Endothelial cell of umbilical vein (primary cell): ENCODE data around the gene SLC8A1. TPM values are rescaled to one million over a fixed set of nuclear protein-coding genes. Genes with fewer than 3 reads are reported as not detected.

Experiments
- BruUV-seq: library from RNA; stranded (reverse); fragments of 400-500 nt; replicated peaks from 2 replicates; lab custom pipeline; 2021; lab: Mats Ljungman, UMichigan
- CTCF ChIA-PET: fragments of 300-600, 350-600 bp; sonication (Branson Sonifier 250); formaldehyde crosslinking; loops from one replicate; lab custom pipeline; 2021; ENCODE audit warnings: antibody characterized with exemption, inconsistent platforms; lab: Charles Lee
- POLR2A ChIA-PET: fragments of 300-600, 350-600 bp; sonication (Branson Sonifier 250); formaldehyde crosslinking; loops from one replicate; lab custom pipeline; 2021; ENCODE audit warnings: antibody characterized with exemption, inconsistent platforms; lab: Charles Lee
- DNase-seq: peaks from one replicate; pipeline ENCODE4 v3.0.0-alpha.2; 2011; ENCODE audit warnings: low read depth, low spot score
- FAIRE-seq: peaks from 2 replicates; lab custom pipeline; 2011; peaks lifted over from hg19 to GRCh38; lab: Jason Lieb, UNC
- H2AFZ ChIP-seq: 2 replicates; pipeline ENCODE4 v1.6.0; 2012; ENCODE audit warnings: low read depth, low read length, control low read depth, inconsistent platforms
- H3K27ac ChIP-seq: 2 replicates; pipeline ENCODE4 v1.5.1; 2011; ENCODE audit warnings: low read depth, mild to moderate bottlenecking, control low read depth, low read length, moderate library complexity; ENCODE audit not compliant: insufficient read depth
- H3K27me3 ChIP-seq, 2 experiments: 2 replicates each; pipeline versions ENCODE4 v1.6.0 to v1.6.1; 2011; ENCODE audit warnings: low read length in 2 of 2, mixed read lengths in 1 of 2; ENCODE audit not compliant: control insufficient read depth in 2 of 2, insufficient read depth in 2 of 2
- H3K36me3 ChIP-seq, 2 experiments: 2 replicates in 1 of 2; 3 replicates in 1 of 2; pipeline ENCODE4 v1.5.1; 2011; ENCODE audit warnings: low read length in 2 of 2, mild to moderate bottlenecking in 1 of 2, moderate library complexity in 1 of 2; ENCODE audit not compliant: control insufficient read depth in 2 of 2, insufficient read depth in 2 of 2; ENCODE audit errors: extremely low read depth in 1 of 2
- H3K4me1 ChIP-seq: 3 replicates; pipeline ENCODE4 v1.5.1; 2011; ENCODE audit warnings: mild to moderate bottlenecking, low read length; ENCODE audit not compliant: control insufficient read depth, insufficient read depth; ENCODE audit errors: extremely low read depth
- H3K4me2 ChIP-seq: 2 replicates; pipeline ENCODE4 v1.6.1; 2011; ENCODE audit warnings: low read length, control low read depth, mixed read lengths; ENCODE audit not compliant: insufficient read depth
- H3K4me3 ChIP-seq, 3 experiments: fragments of 200-600 bp in 1 of 3; sonication (generic), shearing (Covaris generic) in 1 of 3; replicated peaks in 1 of 3; 2 replicates each; pipeline ENCODE4 v1.5.1; 2011 to 2016; ENCODE audit warnings: control low read depth in 3 of 3, low read length in 3 of 3, mild to moderate bottlenecking in 2 of 3, inconsistent platforms in 1 of 3, low read depth in 1 of 3, moderate library complexity in 1 of 3; ENCODE audit not compliant: insufficient read depth in 1 of 3
- H3K79me2 ChIP-seq: 2 replicates; pipeline ENCODE4 v1.6.0; 2012; ENCODE audit warnings: low read length, inconsistent platforms; ENCODE audit not compliant: control insufficient read depth, insufficient read depth
- H3K9ac ChIP-seq: replicated peaks from 2 replicates; pipeline ENCODE3; 2011; ENCODE audit warnings: low read length, control low read depth; ENCODE audit not compliant: insufficient read depth; ENCODE audit errors: extremely low read depth
- H3K9me1 ChIP-seq: replicated peaks from 3 replicates; pipeline ENCODE4 v1.6.0; 2011; ENCODE audit warnings: mild to moderate bottlenecking, low read length; ENCODE audit not compliant: control insufficient read depth, insufficient read depth; ENCODE audit errors: extremely low read depth
- H3K9me3 ChIP-seq: replicated peaks from 2 replicates; pipeline ENCODE4 v1.5.1; 2012; ENCODE audit warnings: low read length, inconsistent platforms; ENCODE audit not compliant: control insufficient read depth, insufficient read depth
- H4K20me1 ChIP-seq: replicated peaks from 2 replicates; pipeline ENCODE3; 2011; ENCODE audit warnings: mild to moderate bottlenecking, low read length; ENCODE audit not compliant: control insufficient read depth, insufficient read depth; ENCODE audit errors: extremely low read depth
- EZH2 ChIP-seq: IDR thresholded peaks from 2 replicates; pipeline ENCODE4 v1.6.1; 2012; ENCODE audit warnings: borderline replicate concordance, low read depth, mild to moderate bottlenecking, moderate library complexity, low read length, inconsistent platforms; ENCODE audit not compliant: severe bottlenecking
- FOS ChIP-seq: IDR thresholded peaks from 2 replicates; pipeline ENCODE4 v1.6.1; 2011; ENCODE audit warnings: mild to moderate bottlenecking, low read length, moderate library complexity, borderline replicate concordance; ENCODE audit not compliant: insufficient read depth
- GATA2 ChIP-seq: IDR thresholded peaks from 2 replicates; pipeline ENCODE4 v1.7.0; 2011; ENCODE audit warnings: low read depth, mild to moderate bottlenecking, moderate library complexity, mixed read lengths, low read length; ENCODE audit not compliant: insufficient read length, insufficient read depth
- JUN ChIP-seq: IDR thresholded peaks from 2 replicates; pipeline ENCODE4 v1.6.1; 2011; ENCODE audit warnings: borderline replicate concordance, low read depth; ENCODE audit not compliant: insufficient read length, insufficient read depth
- MYC ChIP-seq: IDR thresholded peaks from one replicate; pipeline ENCODE4 v1.6.1; 2011; ENCODE audit warnings: mild to moderate bottlenecking, low read depth, low read length
- POLR2A ChIP-seq: IDR thresholded peaks from 2 replicates; pipeline ENCODE4 v1.6.1; 2012; ENCODE audit warnings: low read depth, mild to moderate bottlenecking, control low read depth, low read length
- POLR2AphosphoS5 ChIP-seq: IDR thresholded peaks from 2 replicates; pipeline ENCODE4 v1.6.1; 2012; ENCODE audit warnings: low read depth, mild to moderate bottlenecking, control low read depth, low read length, moderate library complexity; ENCODE audit not compliant: insufficient read depth
- dilution Hi-C: fragments of 300-500 bp; cut with MboI; formaldehyde crosslinking; loops from one replicate; pipeline ENCODE4 v1.15.0; 2019; ENCODE audit warnings: low sequenced_read_pairs; ENCODE audit not compliant: extremely low pct_ligation_motif_present
- intact Hi-C: fragments of 100-400 bp; cut with micrococcal nuclease; formaldehyde crosslinking; loops from one replicate; pipeline ENCODE4 v1.10.0; 2022
- polyA plus RNA-seq, 4 experiments: library from polyadenylated mRNA; depleted of rRNA in 3 of 4; stranded (reverse) in 3 of 4; unstranded in 1 of 4; fragments of >200 nt; gene quantifications; 2 replicates each; pipeline versions ENCODE4 v1.2.1 to v1.2.3, GENCODE V29; 2011 to 2012; ENCODE audit warnings: missing spikeins in 1 of 4
- total RNA-seq: library from RNA; stranded (reverse); gene quantifications from 2 replicates; pipeline ENCODE4 v1.2.3, GENCODE V29; 2021
- TF ChIP-seq, protein P1 (sequence below): IDR thresholded peaks from 2 replicates; pipeline ENCODE4 v1.6.1; 2011; ENCODE audit not compliant: insufficient read depth, insufficient read length
- TF ChIP-seq, protein P2 (sequence below), 2 donors: IDR thresholded peaks; 1 replicate in 1 of 2; 2 replicates in 1 of 2; pipeline ENCODE4 v1.5.1; 2011; ENCODE audit warnings: low read length in 2 of 2, mild to moderate bottlenecking in 2 of 2, moderate library complexity in 2 of 2, control low read depth in 1 of 2, inconsistent platforms in 1 of 2, low read depth in 1 of 2; ENCODE audit not compliant: insufficient read depth in 1 of 2; ENCODE audit errors: extremely low read depth in 1 of 2

The SLC8A1 gene
- total and polyA plus RNA-seq, 2 donors (not counting 3 experiments of a cell fraction or from before 2014, with no cell fraction given): 0.19 to 1.8 TPM

- Histone ChIP-seq H3K4me2 (no peak overlapping the region), H3K79me2 (no peaks in the 10 kb centered on the region), H3K4me3 (no peak overlapping the region), H3K36me3 (no peaks in the 10 kb centered on the region), H3K4me1 (no peaks in the 10 kb centered on the region), H3K9me1 (no peaks in the 10 kb centered on the region), H3K9ac (no peak overlapping the region), H4K20me1 (no peaks in the 10 kb centered on the region), H3K27me3 (no peaks in the 10 kb centered on the region), H3K9me3 (peaks cover 4% of the 10 kb centered on the region), H3K27ac (no peak overlapping the region), H2AFZ (no peak overlapping the region)
- DNase-seq: no peak
- ChIA-PET POLR2A (no interaction called here), CTCF (no interaction called here)
- intact Hi-C loops (no loop called here), dilution Hi-C loops (no loop called here)
- no TSS peak for BruUV-seq
- FAIRE-seq: no peak
- TF ChIP-seq MYC: no peak
- TF ChIP-seq POLR2A: no peak
- no peak for TF ChIP-seq FOS
- TF ChIP-seq GATA2: no peak
- no peak for TF ChIP-seq POLR2AphosphoS5
- no peak for TF ChIP-seq EZH2
- TF ChIP-seq JUN: no peak
- TF ChIP-seq, protein P1, sequence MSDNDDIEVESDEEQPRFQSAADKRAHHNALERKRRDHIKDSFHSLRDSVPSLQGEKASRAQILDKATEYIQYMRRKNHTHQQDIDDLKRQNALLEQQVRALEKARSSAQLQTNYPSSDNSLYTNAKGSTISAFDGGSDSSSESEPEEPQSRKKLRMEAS: no peak
- TF ChIP-seq, protein P2, sequence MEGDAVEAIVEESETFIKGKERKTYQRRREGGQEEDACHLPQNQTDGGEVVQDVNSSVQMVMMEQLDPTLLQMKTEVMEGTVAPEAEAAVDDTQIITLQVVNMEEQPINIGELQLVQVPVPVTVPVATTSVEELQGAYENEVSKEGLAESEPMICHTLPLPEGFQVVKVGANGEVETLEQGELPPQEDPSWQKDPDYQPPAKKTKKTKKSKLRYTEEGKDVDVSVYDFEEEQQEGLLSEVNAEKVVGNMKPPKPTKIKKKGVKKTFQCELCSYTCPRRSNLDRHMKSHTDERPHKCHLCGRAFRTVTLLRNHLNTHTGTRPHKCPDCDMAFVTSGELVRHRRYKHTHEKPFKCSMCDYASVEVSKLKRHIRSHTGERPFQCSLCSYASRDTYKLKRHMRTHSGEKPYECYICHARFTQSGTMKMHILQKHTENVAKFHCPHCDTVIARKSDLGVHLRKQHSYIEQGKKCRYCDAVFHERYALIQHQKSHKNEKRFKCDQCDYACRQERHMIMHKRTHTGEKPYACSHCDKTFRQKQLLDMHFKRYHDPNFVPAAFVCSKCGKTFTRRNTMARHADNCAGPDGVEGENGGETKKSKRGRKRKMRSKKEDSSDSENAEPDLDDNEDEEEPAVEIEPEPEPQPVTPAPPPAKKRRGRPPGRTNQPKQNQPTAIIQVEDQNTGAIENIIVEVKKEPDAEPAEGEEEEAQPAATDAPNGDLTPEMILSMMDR (IDR thresholded peaks at IDR 0.05; ENCODE audit: extremely low read depth in 1 of 2, insufficient read depth in 1 of 2, low read depth in 1 of 2, low read length in 2 of 2): no peak
These were observed 71.2 kb downstream of the SLC8A1 start for GRCh38 chr2:40380721-40381120.
